Adrenal gland (tissue), 12 donors: ENCODE measurements around the gene SYNE1. TPM values are rescaled to one million over a fixed set of nuclear protein-coding genes. Genes with fewer than 3 reads are reported as not detected.

Experiments
- DNase-seq, 7 donors: peaks; one replicate each; pipeline ENCODE4 v3.0.0-alpha.2; 2019 to 2020
- H3K27ac ChIP-seq, 5 donors: fragments of 200-600 bp; sonication (generic) in 4 of 5; 1 replicate in 3 of 5; 2 replicates in 2 of 5; pipeline versions ENCODE4 v1.5.1 to v1.8.0; 2016 to 2020; ENCODE audit warnings: mild to moderate bottlenecking in 1 of 5
- H3K27me3 ChIP-seq: fragments of 200-600 bp; 2 replicates; pipeline ENCODE4 v1.8.0; 2021
- H3K36me3 ChIP-seq, 2 donors: fragments of 200-600 bp; replicated peaks in 1 of 2; 1 replicate in 1 of 2; 2 replicates in 1 of 2; pipeline versions ENCODE4 v1.5.1 to v1.8.0; 2018 to 2022
- H3K4me1 ChIP-seq, 2 donors: fragments of 200-600 bp; replicated peaks in 1 of 2; 1 replicate in 1 of 2; 2 replicates in 1 of 2; pipeline versions ENCODE4 v1.5.1 to v1.8.0; 2018 to 2021
- H3K4me3 ChIP-seq, 4 donors: fragments of 200-600 bp; sonication (generic) in 3 of 4; one replicate each; pipeline ENCODE4 v1.5.1; 2016 to 2018
- H3K9me3 ChIP-seq, 3 donors: fragments of 200-600 bp; sonication (generic) in 1 of 3; replicated peaks in 1 of 3; 1 replicate in 2 of 3; 2 replicates in 1 of 3; pipeline versions ENCODE4 v1.5.1 to v1.8.0; 2016 to 2021
- CTCF ChIP-seq, 6 experiments: fragments of 450-650 bp in 4 of 6; fragments of 200-600 bp in 2 of 6; sonication (generic) in 1 of 6; IDR thresholded peaks; 1 replicate in 5 of 6; 2 replicates in 1 of 6; pipeline versions ENCODE4 v1.5.1 to v1.8.0; 2016 to 2021; ENCODE audit warnings: antibody characterized with exemption in 6 of 6, mild to moderate bottlenecking in 2 of 6, moderate library complexity in 1 of 6
- POLR2A ChIP-seq, 2 donors: fragments of 450-650 bp; IDR thresholded peaks; one replicate each; pipeline ENCODE4 v1.6.1; 2017; ENCODE audit warnings: antibody characterized with exemption in 2 of 2, mild to moderate bottlenecking in 2 of 2, moderate library complexity in 1 of 2
- WGBS, 4 donors: extraction: QIAGEN DNeasy Blood & Tissue Kit in 2 of 4; methylation state at CpG; one replicate each; pipeline versions ENCODE4 v1.1.5 to v1.1.7; 2013 to 2017; 5-methylcytosine and 5-hydroxymethylcytosine counted together
- intact Hi-C, 2 donors: fragments of 100-400 bp; cut with DNase I; formaldehyde crosslinking; loops; one replicate each; pipeline versions ENCODE4 v1.14.1 to v1.15.0; 2022 to 2023
- polyA plus RNA-seq, 3 donors: library from polyadenylated mRNA; stranded (reverse); fragments of 200-250 nt in 2 of 3; fragments of 350-450 nt in 1 of 3; fragmentation: Illumina TruSeq in 1 of 3; extraction: RNeasy Lipid Tissue Mini Kit (QIAGEN cat#74804) in 1 of 3; gene quantifications; one replicate each; pipeline ENCODE4 v1.2.3, GENCODE V29; 2013 to 2014
- total RNA-seq, 9 donors: library from RNA; depleted of rRNA in 4 of 9; stranded (reverse); fragments of >200 nt in 4 of 9; fragments of 120-200 nt in 1 of 9; fragmentation: NEBNext Ultra II Directional in 1 of 9; extraction: Animal tissue kit (Norgen Biotek cat#: 25700) in 1 of 9; gene quantifications; one replicate each; pipeline versions ENCODE4 v1.1.0 to v1.2.4, GENCODE V29; 2013 to 2023
- donor health status: healthy with polysubstance abuse.
- donor health status: Bipolar disorder and iron deficiency.
- donor health status: DM: yes; HTN: yes; CAD: no.
- donor health status: DM: no; HTN: no; CAD: no.
- donor health status: DM: no; HTN: no; CAD: no.
- donor health status: DM: yes; HTN: yes; CAD: no.

The SYNE1 gene
- total and polyA plus RNA-seq, 12 donors = 29.0 to 170 (median 93.1) TPM

- no peak for DNase-seq
- Histone ChIP-seq H3K27me3 (no peaks in the 10 kb centered on the region), H3K4me1 (no peaks in the 10 kb centered on the region), H3K4me3 (no peak overlapping the region), H3K9me3 (no peaks in the 10 kb centered on the region), H3K36me3 (no peaks in the 10 kb centered on the region), H3K27ac (no peak overlapping the region)
- intact Hi-C loops = no loop called here
- TF ChIP-seq CTCF (IDR thresholded peaks at IDR 0.05) = no peak
- no peak for TF ChIP-seq POLR2A (IDR thresholded peaks at IDR 0.05)
- 73 to 85% (median 79%) methylated on average over 2 of the region's 2 CpGs for WGBS, 4 donors
Measured at GRCh38 chr6:152087096-152087495, 550.1 kb downstream of the SYNE1 start.

GRCh38 chr6:152086223-152086873 is 550.8 kb downstream of the SYNE1 start:
- Histone ChIP-seq H3K27ac (no peak overlapping the region), H3K36me3 (no peaks in the 10 kb centered on the region), H3K4me3 (no peak overlapping the region), H3K9me3 (no peaks in the 10 kb centered on the region), H3K4me1 (no peaks in the 10 kb centered on the region), H3K27me3 (no peaks in the 10 kb centered on the region)
- intact Hi-C loops = no loop called here
- 78 to 85% (median 81%) methylated on average over 3 of the region's 3 CpGs for WGBS, 4 donors
- no peak for DNase-seq
- TF ChIP-seq POLR2A (IDR thresholded peaks at IDR 0.05) (no peak), CTCF (IDR thresholded peaks at IDR 0.05) (no peak)

- H3K4me3 ChIP-seq = no peak overlapping the region
- no peaks in the 10 kb centered on the region for H3K9me3 ChIP-seq
- no peak overlapping the region for H3K27ac ChIP-seq
- no peaks in the 10 kb centered on the region for H3K4me1 ChIP-seq
- H3K27me3 ChIP-seq = no peaks in the 10 kb centered on the region
- WGBS, 4 donors = 75 to 84% (median 79%) methylated on average over 4 of the region's 4 CpGs
- TF ChIP-seq CTCF (IDR thresholded peaks at IDR 0.05) = no peak
- no peak for TF ChIP-seq POLR2A (IDR thresholded peaks at IDR 0.05)
- H3K36me3 ChIP-seq = no peaks in the 10 kb centered on the region
- intact Hi-C loops = no loop called here
- DNase-seq = no peak
Measured at GRCh38 chr6:152085451-152085921, 551.7 kb downstream of the SYNE1 start.

- TF ChIP-seq CTCF (IDR thresholded peaks at IDR 0.05) (no peak), POLR2A (IDR thresholded peaks at IDR 0.05) (no peak)
- WGBS, 4 donors = 67 to 93% (median 86%) methylated on average over 1 to 7 of the region's 7 CpGs
Measured at GRCh38 chr6:152078804-152079203, 558.4 kb downstream of the SYNE1 start.

More at GRCh38 chr6:152078804-152079203, 558.4 kb downstream of the SYNE1 start:
- no peak overlapping the region for H3K27ac ChIP-seq
- no peaks in the 10 kb centered on the region for H3K27me3 ChIP-seq
- no peak overlapping the region for H3K4me3 ChIP-seq
- DNase-seq = no peak
- intact Hi-C loops = no loop called here
- H3K36me3 ChIP-seq = no peaks in the 10 kb centered on the region
- no peaks in the 10 kb centered on the region for H3K4me1 ChIP-seq
- H3K9me3 ChIP-seq = peaks cover 0 to 8% (median 0%) of the 10 kb centered on the region in 3 donors
